Measurements from ENCODE around the gene TOPAZ1.

Gene TOPAZ1

DNA sequence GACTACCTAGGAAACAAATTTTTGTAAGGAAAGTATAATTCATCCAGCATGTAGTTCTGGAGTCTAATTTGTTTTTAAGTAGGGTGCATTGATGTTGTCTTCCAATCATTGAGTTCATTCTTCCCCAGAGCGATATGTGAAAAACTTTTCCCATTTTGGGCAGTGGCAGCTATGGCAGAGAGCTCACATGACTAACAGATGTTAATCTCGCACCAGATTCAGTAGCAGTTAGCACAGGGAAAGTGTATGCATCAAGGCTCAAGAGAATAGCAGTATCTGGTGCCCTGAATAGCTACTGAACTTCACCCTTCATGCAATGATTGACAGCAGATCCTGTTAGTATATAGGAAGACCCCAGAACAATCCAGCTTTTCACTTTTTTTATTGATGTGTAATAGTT lies 50.6 kb downstream of the TOPAZ1 start:
- no peak for TF ChIP-seq CTCF (IDR thresholded peaks at IDR 0.05; ENCODE audit: borderline replicate concordance, insufficient read depth, low read depth, low read length)
- H3K4me3 ChIP-seq (ENCODE audit: low read depth, low read length) = no peak overlapping the region

DNA sequence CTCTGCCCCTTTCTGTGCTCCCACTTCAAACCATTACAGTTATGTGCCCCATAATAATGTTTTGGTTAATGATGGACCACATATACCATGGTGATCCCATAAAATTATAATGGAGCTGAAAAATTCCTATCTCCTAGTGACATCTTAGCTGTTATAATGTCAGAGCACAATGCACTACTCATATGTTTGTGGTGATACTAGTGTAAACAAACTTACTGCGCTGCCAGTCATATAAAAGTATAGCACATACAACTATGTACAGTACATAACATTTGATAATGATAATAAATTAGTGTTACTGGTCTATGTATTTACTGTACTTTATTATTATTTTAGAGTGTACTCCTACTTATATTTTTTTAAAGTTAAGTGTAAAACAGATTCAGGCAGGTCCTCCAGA lies 51.3 kb downstream of the TOPAZ1 start:
- no peak for TF ChIP-seq CTCF (IDR thresholded peaks at IDR 0.05; ENCODE audit: borderline replicate concordance, insufficient read depth, low read depth, low read length)
- no peak overlapping the region for H3K4me3 ChIP-seq (ENCODE audit: low read depth, low read length)

DNA sequence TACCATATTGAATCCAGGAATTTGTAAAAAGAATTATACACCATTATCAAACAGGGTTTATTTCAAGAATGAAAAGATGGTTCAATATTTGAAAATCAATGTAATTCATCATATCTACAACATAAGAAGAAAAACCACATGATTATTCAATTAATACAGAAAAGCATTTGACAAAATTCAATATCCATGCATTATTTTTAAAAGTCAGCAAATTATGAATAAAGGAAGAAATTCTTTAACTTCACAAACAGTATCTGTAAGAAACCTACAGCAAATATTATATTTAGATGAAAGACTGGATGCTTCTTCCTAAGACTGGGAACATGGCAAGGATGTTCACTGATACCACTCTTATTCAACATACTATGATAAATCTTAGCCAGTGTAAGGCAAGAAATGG lies 55.6 kb downstream of the TOPAZ1 start:
- H3K4me3 ChIP-seq (ENCODE audit: low read depth, low read length) = no peak overlapping the region
- TF ChIP-seq CTCF (IDR thresholded peaks at IDR 0.05; ENCODE audit: borderline replicate concordance, insufficient read depth, low read depth, low read length) = no peak

- no peak overlapping the region for H3K4me3 ChIP-seq (ENCODE audit: low read depth, low read length)
- TF ChIP-seq CTCF (IDR thresholded peaks at IDR 0.05; ENCODE audit: borderline replicate concordance, insufficient read depth, low read depth, low read length) = no peak
Measured at GRCh38 chr3:44301746-44302145, 60.1 kb downstream of the TOPAZ1 start.

DNA sequence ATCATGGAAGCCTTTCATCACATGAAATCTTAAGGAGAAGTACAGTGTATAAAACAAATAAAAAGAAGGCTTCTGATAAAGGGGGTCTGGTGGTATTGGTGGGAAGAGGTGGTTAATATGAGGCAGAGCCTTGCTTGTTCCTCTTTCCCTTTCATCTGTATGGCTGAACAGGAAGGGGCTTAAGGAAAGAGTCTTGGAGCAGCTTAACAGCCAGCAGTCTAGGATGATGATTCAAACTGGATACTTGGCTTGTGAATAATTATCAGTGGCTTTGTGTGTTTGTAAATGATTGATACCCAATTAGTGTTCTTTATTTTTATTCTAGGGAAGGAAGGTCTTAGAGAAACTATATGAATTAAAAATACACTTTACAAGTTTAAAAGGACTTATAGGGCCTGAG lies 67.8 kb downstream of the TOPAZ1 start:
- TF ChIP-seq CTCF (IDR thresholded peaks at IDR 0.05; ENCODE audit: borderline replicate concordance, insufficient read depth, low read depth, low read length) = no peak
- no peak overlapping the region for H3K4me3 ChIP-seq (ENCODE audit: low read depth, low read length)

- no peak for TF ChIP-seq CTCF (IDR thresholded peaks at IDR 0.05; ENCODE audit: borderline replicate concordance, insufficient read depth, low read depth, low read length)
- no peak overlapping the region for H3K4me3 ChIP-seq (ENCODE audit: low read depth, low read length)
Measured at GRCh38 chr3:44318891-44319311, 77.2 kb downstream of the TOPAZ1 start.

- no peak overlapping the region for H3K4me3 ChIP-seq (ENCODE audit: low read depth, low read length)
- TF ChIP-seq CTCF (IDR thresholded peaks at IDR 0.05; ENCODE audit: borderline replicate concordance, insufficient read depth, low read depth, low read length) = no peak
Measured at GRCh38 chr3:44321335-44321734, 79.6 kb downstream of the TOPAZ1 start.
